ENCODE measurements around the gene LSP1. TPM values are rescaled to one million over a fixed set of nuclear protein-coding genes. Genes with fewer than 3 reads are reported as not detected.

The LSP1 gene
- total and polyA plus RNA-seq, 2 of the 4 experiments (the other 2 are of a cell fraction), result not detected

DNA sequence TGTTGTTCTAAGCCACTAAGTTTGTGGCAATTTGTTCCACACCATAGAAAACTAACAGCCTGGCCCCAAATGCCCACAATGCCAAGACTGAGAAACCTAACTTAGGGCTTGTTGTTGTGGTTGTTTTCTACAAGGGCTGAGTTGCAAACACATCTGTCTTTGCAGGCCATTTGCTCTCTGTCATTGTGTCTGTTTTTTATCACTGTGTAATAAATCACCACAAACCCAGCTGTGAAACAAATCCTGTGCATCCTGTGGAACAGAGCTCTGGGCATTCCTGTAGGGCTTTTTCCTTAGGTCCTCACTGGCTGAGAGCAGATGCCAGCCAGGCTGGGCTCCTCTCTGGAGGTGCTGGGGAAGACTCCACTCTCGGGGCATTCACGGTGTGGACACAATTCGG is 33.8 kb upstream of the LSP1 start:
- H4K91ac ChIP-seq (ENCODE audit: insufficient read depth, low read depth, low read length), result no peak overlapping the region
- H3K9me1 ChIP-seq (ENCODE audit: insufficient read depth, low read length), result no peaks in the 10 kb centered on the region
- H2BK120ac ChIP-seq (ENCODE audit: low read depth, low read length), result no peak overlapping the region
- no peaks in the 10 kb centered on the region for H3K36me3 ChIP-seq (ENCODE audit: control insufficient read depth, insufficient read depth, low read length)
- H2BK5ac ChIP-seq (ENCODE audit: low read depth, low read length, poor library complexity, severe bottlenecking), result no peak overlapping the region
- in situ Hi-C loops (cut with MboI; ENCODE audit: low sequenced_read_pairs) (no loop called here), intact Hi-C loops (cut with micrococcal nuclease) (no loop called here), dilution Hi-C loops (cut with HindIII; ENCODE audit: low sequenced_read_pairs, unreplicated experiment) (no loop called here)
- H4K5ac ChIP-seq (ENCODE audit: low read depth, low read length), result no peak overlapping the region
- TF ChIP-seq, protein P1, sequence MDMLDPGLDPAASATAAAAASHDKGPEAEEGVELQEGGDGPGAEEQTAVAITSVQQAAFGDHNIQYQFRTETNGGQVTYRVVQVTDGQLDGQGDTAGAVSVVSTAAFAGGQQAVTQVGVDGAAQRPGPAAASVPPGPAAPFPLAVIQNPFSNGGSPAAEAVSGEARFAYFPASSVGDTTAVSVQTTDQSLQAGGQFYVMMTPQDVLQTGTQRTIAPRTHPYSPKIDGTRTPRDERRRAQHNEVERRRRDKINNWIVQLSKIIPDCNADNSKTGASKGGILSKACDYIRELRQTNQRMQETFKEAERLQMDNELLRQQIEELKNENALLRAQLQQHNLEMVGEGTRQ (IDR thresholded peaks at IDR 0.05; ENCODE audit: low read depth, low read length), result no peak
- TF ChIP-seq RFX5 (IDR thresholded peaks at IDR 0.05; ENCODE audit: low read depth, low read length) (no peak), FOS (IDR thresholded peaks at IDR 0.05; ENCODE audit: low read depth, low read length) (no peak), CEBPB (IDR thresholded peaks at IDR 0.05; ENCODE audit: low read depth, low read length) (no peak), SMC3 (IDR thresholded peaks at IDR 0.05; ENCODE audit: low read depth, low read length) (no peak), MAZ (IDR thresholded peaks at IDR 0.05; ENCODE audit: borderline replicate concordance, low read depth, low read length) (no peak), MAFK (IDR thresholded peaks at IDR 0.05; ENCODE audit: low read depth, low read length) (no peak), RAD21 (IDR thresholded peaks at IDR 0.05; ENCODE audit: low read length) (no peak), POLR2A (IDR thresholded peaks at IDR 0.05; ENCODE audit: low read depth, low read length) (no peak), NFE2L2 (IDR thresholded peaks at IDR 0.05; ENCODE audit: low read depth, low read length) (no peak), BHLHE40 (IDR thresholded peaks at IDR 0.05; ENCODE audit: low read depth, low read length) (no peak)
- no peaks in the 10 kb centered on the region for H4K20me1 ChIP-seq (ENCODE audit: insufficient read depth, low read length)
- H3K14ac ChIP-seq (replicated peaks; ENCODE audit: low read depth, low read length), result no peak overlapping the region
- H3K79me1 ChIP-seq (ENCODE audit: low read depth in 1 of 2, low read length in 2 of 2), result no peaks in the 10 kb centered on the region
- WGBS, 2 experiments (ENCODE audit: extremely low coverage in 2 of 2, insufficient read length in 1 of 2), result 40% methylated on average over 1 of the region's 3 CpGs; no CpG with 5 or more reads in 1 of the 2 experiments
- H2AK9ac ChIP-seq (replicated peaks; ENCODE audit: low read depth, low read length, poor library complexity), result no peak overlapping the region
- no peak overlapping the region for H2AK5ac ChIP-seq (ENCODE audit: low read depth, low read length)
- H3K4me1 ChIP-seq (ENCODE audit: control insufficient read depth, insufficient read depth, low read length), result no peaks in the 10 kb centered on the region
- no peak overlapping the region for H3K23ac ChIP-seq (ENCODE audit: low read depth, low read length)
- no peak overlapping the region for H2BK20ac ChIP-seq (ENCODE audit: low read depth, low read length)
- peaks cover 13% of the 10 kb centered on the region for H3K9me3 ChIP-seq (ENCODE audit: control insufficient read depth, insufficient read depth, low read length)
- H3K27me3 ChIP-seq (ENCODE audit: control insufficient read depth, insufficient read depth, low read length), result peaks cover 35% of the 10 kb centered on the region
- no peak overlapping the region for H3K4me2 ChIP-seq (ENCODE audit: low read depth, low read length)
- no peak overlapping the region for H4K8ac ChIP-seq (ENCODE audit: low read depth in 2 of 2, low read length in 2 of 2)
- DNase-seq (no peak), ATAC-seq (ENCODE audit: low read depth) (no peak)
- H2BK15ac ChIP-seq (ENCODE audit: low read depth, low read length), result no peak overlapping the region
- ChIA-PET CTCF (no interaction called here), POLR2A (ENCODE audit: unreplicated experiment) (no interaction called here)
- H3K4ac ChIP-seq (ENCODE audit: low read depth, low read length), result no peak overlapping the region
- H3K56ac ChIP-seq (ENCODE audit: extremely low read depth, insufficient read depth, low read length), result no peak overlapping the region
- no peak overlapping the region for H3K4me3 ChIP-seq (ENCODE audit: insufficient read depth, low read depth, low read length)
- H2AFZ ChIP-seq (replicated peaks; ENCODE audit: low read length, poor library complexity), result no peak overlapping the region
- no peak overlapping the region for H3K27ac ChIP-seq (ENCODE audit: insufficient read depth, low read length)
- H3K18ac ChIP-seq (ENCODE audit: low read depth, low read length), result no peak overlapping the region
- no peak overlapping the region for H3K9ac ChIP-seq (ENCODE audit: low read depth, low read length)
- no TSS peak for BruUV-seq (replicated peaks)
